IMR-90 (cell line): ENCODE results near the gene TMEM233. TPM values are rescaled to one million over a fixed set of nuclear protein-coding genes. Genes with fewer than 3 reads are reported as not detected.

Source experiments
- ATAC-seq: fragments of 200-7000 bp; cut with Tn5 transposase; 2 replicates; pipeline ENCODE4 v1.9.1; 2020; ENCODE audit warnings: low read depth, mild to moderate bottlenecking, moderate library complexity
- BruUV-seq: library from RNA; stranded (reverse); fragments of 400-500 nt; replicated peaks from 2 replicates; lab custom pipeline; 2021; lab: Mats Ljungman, UMichigan
- CTCF ChIA-PET: fragments of 300-600 bp; formaldehyde crosslinking; extraction: SDS; loops from one replicate; lab custom pipeline; 2021; ENCODE audit warnings: antibody characterized with exemption; lab: Yijun Ruan, JAX
- POLR2A ChIA-PET: fragments of 300-600 bp; sonication (Branson Sonifier 250); formaldehyde crosslinking; loops from one replicate; lab custom pipeline; 2022; ENCODE audit warnings: antibody characterized with exemption; ENCODE audit not compliant: unreplicated experiment; lab: Charles Lee
- DNase-seq: peaks from one replicate; pipeline ENCODE4 v3.0.0; 2013
- H2AFZ ChIP-seq: replicated peaks from 2 replicates; pipeline ENCODE3; 2013; ENCODE audit warnings: low read length, mild to moderate bottlenecking; ENCODE audit not compliant: poor library complexity
- H2AK5ac ChIP-seq: 2 replicates; pipeline ENCODE4 v1.6.1; 2013; ENCODE audit warnings: low read depth, low read length, inconsistent platforms
- H2AK9ac ChIP-seq: replicated peaks from 2 replicates; pipeline ENCODE3; 2013; ENCODE audit warnings: mild to moderate bottlenecking, low read depth, low read length, moderate library complexity; ENCODE audit not compliant: poor library complexity
- H2BK120ac ChIP-seq: 2 replicates; pipeline ENCODE4 v1.6.1; 2013; ENCODE audit warnings: low read depth, low read length, inconsistent platforms
- H2BK15ac ChIP-seq: 3 replicates; pipeline ENCODE4 v1.6.1; 2013; ENCODE audit warnings: low read depth, low read length, inconsistent platforms
- H2BK20ac ChIP-seq: 2 replicates; pipeline ENCODE4 v1.6.1; 2013; ENCODE audit warnings: low read depth, mild to moderate bottlenecking, inconsistent platforms, low read length, moderate library complexity
- H2BK5ac ChIP-seq: 2 replicates; pipeline ENCODE4 v1.6.1; 2013; ENCODE audit warnings: mild to moderate bottlenecking, low read depth, low read length, inconsistent platforms; ENCODE audit not compliant: poor library complexity, severe bottlenecking
- H3K14ac ChIP-seq: replicated peaks from 2 replicates; pipeline ENCODE4 v1.6.1; 2013; ENCODE audit warnings: low read depth, low read length, inconsistent platforms
- H3K18ac ChIP-seq: 2 replicates; pipeline ENCODE4 v1.6.1; 2013; ENCODE audit warnings: low read depth, low read length, control low read depth
- H3K23ac ChIP-seq: 2 replicates; pipeline ENCODE4 v1.6.1; 2013; ENCODE audit warnings: low read depth, low read length, inconsistent platforms
- H3K27ac ChIP-seq: 2 replicates; pipeline ENCODE4 v1.5.1; 2013; ENCODE audit warnings: mild to moderate bottlenecking, control low read depth, low read length; ENCODE audit not compliant: insufficient read depth
- H3K27me3 ChIP-seq: 2 replicates; pipeline ENCODE4 v1.6.1; 2013; ENCODE audit warnings: low read length; ENCODE audit not compliant: control insufficient read depth, insufficient read depth
- H3K36me3 ChIP-seq: 2 replicates; pipeline ENCODE4 v1.6.1; 2013; ENCODE audit warnings: low read length, mixed read lengths; ENCODE audit not compliant: control insufficient read depth, insufficient read depth
- H3K4ac ChIP-seq: 2 replicates; pipeline ENCODE4 v1.6.1; 2013; ENCODE audit warnings: low read depth, low read length, inconsistent platforms
- H3K4me1 ChIP-seq: 2 replicates; pipeline ENCODE4 v1.6.1; 2013; ENCODE audit warnings: low read length, mixed read lengths; ENCODE audit not compliant: control insufficient read depth, insufficient read depth
- H3K4me2 ChIP-seq: 2 replicates; pipeline ENCODE4 v1.6.1; 2013; ENCODE audit warnings: low read depth, mild to moderate bottlenecking, control low read depth, low read length, moderate library complexity
- H3K4me3 ChIP-seq: 2 replicates; pipeline ENCODE4 v1.5.1; 2013; ENCODE audit warnings: low read depth, mild to moderate bottlenecking, control low read depth, low read length, moderate library complexity; ENCODE audit not compliant: insufficient read depth
- H3K56ac ChIP-seq: 2 replicates; pipeline ENCODE4 v1.6.1; 2013; ENCODE audit warnings: low read length, inconsistent platforms; ENCODE audit not compliant: insufficient read depth; ENCODE audit errors: extremely low read depth
- H3K79me1 ChIP-seq, 2 experiments: 2 replicates each; pipeline ENCODE4 v1.6.1; 2013; ENCODE audit warnings: low read length in 2 of 2, inconsistent platforms in 1 of 2, low read depth in 1 of 2
- H3K9ac ChIP-seq: 2 replicates; pipeline ENCODE4 v1.6.1; 2013; ENCODE audit warnings: low read depth, low read length, control low read depth
- H3K9me1 ChIP-seq: 2 replicates; pipeline ENCODE4 v1.6.1; 2013; ENCODE audit warnings: low read length, inconsistent platforms; ENCODE audit not compliant: insufficient read depth
- H3K9me3 ChIP-seq: 2 replicates; pipeline ENCODE4 v1.6.1; 2013; ENCODE audit warnings: low read length; ENCODE audit not compliant: control insufficient read depth, insufficient read depth
- H4K20me1 ChIP-seq: 2 replicates; pipeline ENCODE4 v1.6.1; 2013; ENCODE audit warnings: low read length, inconsistent platforms; ENCODE audit not compliant: insufficient read depth
- H4K5ac ChIP-seq: 2 replicates; pipeline ENCODE4 v1.6.1; 2013; ENCODE audit warnings: mild to moderate bottlenecking, low read depth, low read length, control low read depth
- H4K8ac ChIP-seq, 2 experiments: 2 replicates each; pipeline ENCODE4 v1.6.1; 2013; ENCODE audit warnings: low read depth in 2 of 2, low read length in 2 of 2, control low read depth in 1 of 2, inconsistent platforms in 1 of 2
- H4K91ac ChIP-seq: 2 replicates; pipeline ENCODE4 v1.6.1; 2013; ENCODE audit warnings: low read depth, low read length, inconsistent platforms; ENCODE audit not compliant: insufficient read depth
- CHD1 ChIP-seq: IDR thresholded peaks from 2 replicates; pipeline ENCODE4 v1.6.1; 2012; ENCODE audit warnings: low read depth, low read length, improper control_type of control experiment
- ELK1 ChIP-seq: fragments of 150-350 bp; IDR thresholded peaks from 2 replicates; pipeline ENCODE4 v1.6.1; 2016; ENCODE audit warnings: low read depth, mild to moderate bottlenecking, low read length, moderate library complexity, borderline replicate concordance
- POLR2A ChIP-seq: IDR thresholded peaks from 2 replicates; pipeline ENCODE4 v1.6.1; 2012; ENCODE audit warnings: mild to moderate bottlenecking, low read depth, low read length
- RCOR1 ChIP-seq: IDR thresholded peaks from 2 replicates; pipeline ENCODE4 v1.6.1; 2012; ENCODE audit warnings: mild to moderate bottlenecking, low read length, improper control_type of control experiment; ENCODE audit not compliant: insufficient replicate concordance
- RFX5 ChIP-seq: IDR thresholded peaks from 2 replicates; pipeline ENCODE4 v1.8.0; 2012; ENCODE audit warnings: low read depth, mild to moderate bottlenecking, low read length, moderate library complexity
- WGBS, 2 experiments: methylation state at CpG; one replicate each; pipeline versions ENCODE4 v1.1.5 to v1.1.7; 2013; ENCODE audit warnings: missing lambda C conversion rate in 2 of 2; ENCODE audit not compliant: insufficient read length in 1 of 2; ENCODE audit errors: extremely low coverage in 2 of 2; 5-methylcytosine and 5-hydroxymethylcytosine counted together
- dilution Hi-C: fragments of 300-500 bp; cut with HindIII; formaldehyde crosslinking; loops from one replicate; pipeline ENCODE4 v1.14.3; 2018; ENCODE audit warnings: low sequenced_read_pairs; ENCODE audit not compliant: unreplicated experiment
- in situ Hi-C: fragments of 300-500 bp; cut with MboI; formaldehyde crosslinking; loops from 3 replicates; pipeline ENCODE4 v1.14.3; 2019; ENCODE audit warnings: low sequenced_read_pairs, inconsistent platforms, mixed read lengths
- intact Hi-C: fragments of 100-400 bp; cut with micrococcal nuclease; formaldehyde crosslinking; loops from 2 replicates; pipeline ENCODE4 v1.10.0; 2022
- polyA plus RNA-seq, 3 experiments: library from polyadenylated mRNA; depleted of rRNA; stranded (reverse); fragments of >200 nt; gene quantifications; 2 replicates each; pipeline ENCODE4 v1.2.3, GENCODE V29; 2012; ENCODE audit warnings: low replicate concordance in 1 of 3
- total RNA-seq: library from RNA; depleted of rRNA; stranded (reverse); fragments of >200 nt; gene quantifications from 2 replicates; pipeline ENCODE4 v1.2.3, GENCODE V29; 2012

The TMEM233 gene
- total and polyA plus RNA-seq, 2 of the 4 experiments (the other 2 are of a cell fraction) = not detected

- Histone ChIP-seq H2AFZ (no peak overlapping the region), H4K91ac (no peak overlapping the region), H2AK5ac (no peak overlapping the region), H4K20me1 (no peaks in the 10 kb centered on the region), H2BK120ac (no peak overlapping the region), H3K4me3 (no peak overlapping the region), H3K56ac (no peak overlapping the region), H3K14ac (no peak overlapping the region), H3K9ac (no peak overlapping the region), H3K9me3 (no peaks in the 10 kb centered on the region), H3K27ac (no peak overlapping the region), H3K36me3 (no peaks in the 10 kb centered on the region), H2AK9ac (no peak overlapping the region), H2BK20ac (no peak overlapping the region), H4K5ac (no peak overlapping the region), H3K4me2 (no peak overlapping the region), H4K8ac (no peak overlapping the region), H3K23ac (no peak overlapping the region), H3K27me3 (no peaks in the 10 kb centered on the region), H3K18ac (no peak overlapping the region), H3K4me1 (no peaks in the 10 kb centered on the region), H3K9me1 (no peaks in the 10 kb centered on the region), H3K79me1 (no peaks in the 10 kb centered on the region), H2BK15ac (no peak overlapping the region), H2BK5ac (no peak overlapping the region), H3K4ac (no peak overlapping the region)
- DNase-seq = no peak
- TF ChIP-seq ELK1 (no peak), RFX5 (no peak), CHD1 (no peak), POLR2A (no peak), RCOR1 (no peak)
- CTCF ChIA-PET = no interaction called here
- dilution Hi-C loops (no loop called here), in situ Hi-C loops (no loop called here), intact Hi-C loops (no loop called here)
- ATAC-seq = no peak
- POLR2A ChIA-PET = no interaction called here
- WGBS, 2 experiments = 100% methylated on average over 1 of the region's 1 CpG; no CpG with 5 or more reads in 1 of the 2 experiments
- BruUV-seq = no TSS peak
These were observed 16.7 kb upstream of the TMEM233 start for GRCh38 chr12:119576915-119577314.
